Common myeloid progenitor, CD34-positive (primary cell): ENCODE measurements around the gene EFNA3.

Source experiments
- CTCF ChIA-PET: fragments of 350-600 bp; sonication (Branson Sonifier 250); formaldehyde crosslinking; loops from one replicate; lab custom pipeline; 2021; ENCODE audit warnings: antibody characterized with exemption; lab: Charles Lee
- POLR2A ChIA-PET: fragments of 350-600 bp; sonication (Branson Sonifier 250); formaldehyde crosslinking; loops from one replicate; lab custom pipeline; 2021; ENCODE audit warnings: antibody characterized with exemption; lab: Charles Lee
- DNase-seq, 3 donors: peaks; one replicate each; pipeline versions ENCODE4 v3.0.0 to v3.0.0-alpha.2; 2013
- H3K27ac ChIP-seq, 2 experiments: 1 replicate in 1 of 2; 2 replicates in 1 of 2; pipeline ENCODE4 v1.7.0; 2013; ENCODE audit warnings: inconsistent platforms in 2 of 2, low read length in 2 of 2, mild to moderate bottlenecking in 2 of 2, low read depth in 1 of 2, moderate library complexity in 1 of 2; ENCODE audit not compliant: severe bottlenecking in 2 of 2, insufficient read depth in 1 of 2, poor library complexity in 1 of 2
- H3K27me3 ChIP-seq, 5 experiments: replicated peaks in 2 of 5; 1 replicate in 3 of 5; 2 replicates in 2 of 5; pipeline versions ENCODE4 v1.6.1 to v1.7.0; 2013; ENCODE audit warnings: low read length in 4 of 5, mild to moderate bottlenecking in 2 of 5, moderate library complexity in 2 of 5, inconsistent platforms in 1 of 5; ENCODE audit not compliant: insufficient read depth in 5 of 5, control insufficient read depth in 4 of 5
- H3K36me3 ChIP-seq, 4 experiments: 1 replicate in 2 of 4; 2 replicates in 2 of 4; pipeline versions ENCODE4 v1.6.1 to v1.7.0; 2013; ENCODE audit warnings: low read length in 3 of 4, control low read depth in 1 of 4, mild to moderate bottlenecking in 1 of 4; ENCODE audit not compliant: control insufficient read depth in 4 of 4, insufficient read depth in 4 of 4
- H3K4me1 ChIP-seq, 4 experiments: 1 replicate in 3 of 4; 2 replicates in 1 of 4; pipeline versions ENCODE4 v1.6.1 to v1.7.1; 2013; ENCODE audit warnings: low read length in 3 of 4, mild to moderate bottlenecking in 3 of 4, control low read depth in 1 of 4, inconsistent platforms in 1 of 4, moderate library complexity in 1 of 4; ENCODE audit not compliant: control insufficient read depth in 4 of 4, insufficient read depth in 4 of 4; ENCODE audit errors: control extremely low read depth in 1 of 4
- H3K4me3 ChIP-seq, 7 experiments: 1 replicate in 4 of 7; 2 replicates in 3 of 7; pipeline versions ENCODE4 v1.5.1 to v1.7.0; 2013; ENCODE audit warnings: mild to moderate bottlenecking in 7 of 7, low read length in 6 of 7, moderate library complexity in 6 of 7, inconsistent platforms in 2 of 7, low read depth in 2 of 7, control low read depth in 1 of 7; ENCODE audit not compliant: insufficient read depth in 4 of 7, control insufficient read depth in 1 of 7; ENCODE audit errors: extremely low read depth in 1 of 7
- H3K9me3 ChIP-seq, 5 experiments: 1 replicate in 4 of 5; 2 replicates in 1 of 5; pipeline versions ENCODE4 v1.6.1 to v1.7.1; 2013; ENCODE audit warnings: low read length in 4 of 5, mild to moderate bottlenecking in 2 of 5, inconsistent platforms in 1 of 5, low read depth in 1 of 5, moderate library complexity in 1 of 5; ENCODE audit not compliant: control insufficient read depth in 4 of 5, insufficient read depth in 2 of 5; ENCODE audit errors: control extremely low read depth in 1 of 5
- WGBS: methylation state at CpG from one replicate; pipeline ENCODE4 v1.1.5; 2013; ENCODE audit not compliant: insufficient coverage; 5-methylcytosine and 5-hydroxymethylcytosine counted together

EFNA3 gene

DNA sequence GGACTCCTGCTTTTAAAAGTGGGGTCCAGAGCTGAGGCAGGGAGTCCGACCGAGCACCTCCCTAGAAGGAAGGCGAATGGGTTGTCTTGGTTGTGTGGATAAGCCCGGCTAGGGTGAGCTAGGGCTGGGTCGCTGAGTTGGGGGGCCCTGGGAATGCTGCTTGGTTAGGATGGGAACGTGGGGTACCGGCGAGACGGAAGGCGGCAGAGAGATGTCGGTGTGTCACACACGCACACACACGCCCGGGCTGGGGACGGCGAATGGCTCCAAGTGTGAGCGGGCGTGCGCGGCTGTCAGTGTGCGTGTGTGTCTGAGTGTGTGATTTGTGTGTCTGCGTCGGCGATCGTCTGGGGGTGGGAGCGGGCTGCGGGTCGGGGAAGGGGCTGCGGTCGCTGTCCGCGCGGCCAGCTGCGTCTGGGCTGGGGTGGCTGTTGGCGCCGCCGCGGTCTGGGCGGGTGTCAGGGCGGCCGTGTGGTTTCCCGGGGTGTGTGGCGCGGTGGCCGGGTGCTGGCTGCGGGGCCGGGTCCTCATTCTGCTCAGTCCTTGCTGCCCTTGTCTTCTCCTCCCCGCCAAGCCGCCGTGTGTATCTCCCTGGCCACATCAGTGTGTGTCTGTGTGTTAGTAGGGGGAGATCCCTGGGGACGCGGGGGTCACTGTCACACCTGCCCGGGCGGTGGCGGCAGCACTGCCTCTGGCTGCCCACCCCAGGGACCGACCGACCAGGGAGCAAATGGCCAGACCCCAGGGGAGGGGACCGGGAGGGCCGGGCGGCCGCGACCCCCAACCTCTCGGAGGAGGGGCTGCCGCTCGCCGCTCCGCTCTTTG lies 1.1 kb downstream of the EFNA3 start:
- peaks cover 3 to 62% (median 59%) of the 10 kb centered on the region in 4 experiments for H3K4me1 ChIP-seq
- no peak overlapping the region for H3K27ac ChIP-seq
- under 1% methylated on average over 47 of the region's 67 CpGs for WGBS
- ChIA-PET CTCF (interaction anchor here (1.0 to 11.6 kb wide), 6 partner anchors 8 to 520 kb away, joined by 3 to 121 read pairs (median 6); partner anchors contain the start of gene EFNA4), POLR2A (no interaction called here)
- no peaks in the 10 kb centered on the region for H3K9me3 ChIP-seq
- H3K4me3 ChIP-seq = peak overlapping the region in 4 of 7 experiments; percentile 24 to 62 (median 40)
- H3K36me3 ChIP-seq = no peaks in the 10 kb centered on the region
- peak in 1 of 3 donors; percentile 52 for DNase-seq
- peaks cover 0 to 63% (median 37%) of the 10 kb centered on the region in 5 experiments for H3K27me3 ChIP-seq

GRCh38 chr1:155080312-155081228 lies 1.9 kb downstream of the EFNA3 start:
- H3K9me3 ChIP-seq = no peaks in the 10 kb centered on the region
- ChIA-PET POLR2A (no interaction called here), CTCF (interaction anchor here (0.7 to 11.6 kb wide), 7 partner anchors 9 to 81 kb away, joined by 3 to 121 read pairs (median 3); partner anchors contain the start of gene EFNA4)
- no peaks in the 10 kb centered on the region for H3K36me3 ChIP-seq
- H3K27me3 ChIP-seq = peaks cover 0 to 63% (median 37%) of the 10 kb centered on the region in 5 experiments
- H3K4me3 ChIP-seq = peak overlapping the region; percentile 5 to 62 (median 47)
- WGBS = 0% methylated on average over 31 of the region's 71 CpGs
- H3K4me1 ChIP-seq = peaks cover 3 to 65% (median 63%) of the 10 kb centered on the region in 4 experiments
- H3K27ac ChIP-seq = no peak overlapping the region
- peak in 2 of 3 donors; percentile 74 to 76 for DNase-seq

DNA sequence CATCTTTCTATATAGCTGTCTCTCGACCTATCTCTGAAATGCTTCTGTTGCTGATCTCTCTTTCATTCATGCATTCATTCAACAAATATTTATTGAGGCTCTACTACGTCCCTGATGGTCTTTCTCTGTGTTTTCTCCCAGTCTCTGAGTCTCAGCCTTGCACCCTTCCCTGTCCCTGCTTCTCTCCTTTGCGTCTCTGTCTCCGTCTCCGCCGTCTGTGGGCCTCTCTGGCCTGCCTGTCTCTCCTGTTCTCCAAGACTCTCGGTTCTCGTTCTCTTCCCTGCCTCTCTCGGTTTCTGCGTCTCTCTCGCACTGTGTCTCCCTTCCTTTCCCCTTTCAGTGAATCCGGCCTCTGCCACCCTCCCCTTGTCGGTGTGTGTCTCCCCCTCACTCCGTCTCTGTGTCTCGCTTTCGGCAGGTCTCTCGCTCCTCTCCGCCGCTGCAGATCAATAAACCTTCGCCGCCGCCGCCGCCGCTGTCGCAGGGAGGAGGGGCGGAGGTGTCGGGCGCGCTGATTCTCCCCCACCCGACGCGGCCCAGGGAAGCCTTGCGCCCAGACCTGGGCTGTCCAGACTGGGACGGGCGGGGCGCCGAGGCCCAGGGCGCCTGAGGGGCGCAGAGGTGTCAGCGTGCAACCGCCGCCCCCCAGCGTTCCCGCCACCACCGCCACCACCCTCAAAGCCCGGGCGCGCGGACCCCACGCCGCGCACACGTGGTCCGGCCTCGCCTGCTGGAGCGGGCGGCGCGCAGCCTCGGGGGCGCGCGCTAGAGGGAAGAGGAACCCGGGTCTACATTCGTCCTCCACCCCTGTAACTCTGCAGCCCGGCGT lies 3.0 kb downstream of the EFNA3 start:
- CTCF ChIA-PET = interaction anchor here (0.7 to 11.6 kb wide), 10 partner anchors 10 to 82 kb away, joined by 3 to 168 read pairs (median 4); partner anchors contain the start of genes ADAM15 and EFNA4
- Histone ChIP-seq H3K9me3 (no peaks in the 10 kb centered on the region), H3K4me3 (peak overlapping the region in 6 of 7 experiments; percentile 7 to 58 (median 33)), H3K27me3 (peaks cover 0 to 63% (median 37%) of the 10 kb centered on the region in 5 experiments), H3K36me3 (no peaks in the 10 kb centered on the region), H3K4me1 (peaks cover 3 to 75% (median 73%) of the 10 kb centered on the region in 4 experiments), H3K27ac (no peak overlapping the region)
- peak in 1 of 3 donors; percentile 40 for DNase-seq
- POLR2A ChIA-PET = no interaction called here
- 4% methylated on average over 61 of the region's 68 CpGs for WGBS

GRCh38 chr1:155082301-155083051 lies 3.8 kb downstream of the EFNA3 start:
- Histone ChIP-seq H3K9me3 (no peaks in the 10 kb centered on the region), H3K4me3 (peak overlapping the region in 5 of 7 experiments; percentile 10 to 58 (median 34)), H3K27ac (no peak overlapping the region), H3K4me1 (peaks cover 3 to 83% (median 78%) of the 10 kb centered on the region in 4 experiments), H3K36me3 (no peaks in the 10 kb centered on the region), H3K27me3 (peaks cover 0 to 63% (median 37%) of the 10 kb centered on the region in 5 experiments)
- ChIA-PET CTCF (interaction anchor here (0.9 to 5.5 kb wide), 4 partner anchors 9 to 24 kb away, joined by 3 to 168 read pairs (median 6); partner anchors contain the start of genes ADAM15 and EFNA4), POLR2A (no interaction called here)
- 3% methylated on average over 30 of the region's 36 CpGs for WGBS
- DNase-seq = peak in 1 of 3 donors; percentile 36

GRCh38 chr1:155083052-155083541 lies 4.5 kb downstream of the EFNA3 start:
- ChIA-PET POLR2A (no interaction called here), CTCF (interaction anchor here (0.9 to 5.5 kb wide), 7 partner anchors 8 to 68 kb away, joined by 3 to 168 read pairs (median 4); partner anchors contain the start of genes ADAM15 and EFNA4)
- WGBS = 78% methylated on average over 5 of the region's 6 CpGs
- H3K27me3 ChIP-seq = peaks cover 0 to 58% (median 37%) of the 10 kb centered on the region in 5 experiments
- peaks cover 3 to 84% (median 77%) of the 10 kb centered on the region in 4 experiments for H3K4me1 ChIP-seq
- H3K27ac ChIP-seq = no peak overlapping the region
- peak overlapping the region in 2 of 7 experiments; percentile 34 to 57 for H3K4me3 ChIP-seq
- H3K9me3 ChIP-seq = no peaks in the 10 kb centered on the region
- DNase-seq = no peak
- H3K36me3 ChIP-seq = no peaks in the 10 kb centered on the region
